Activated naive CD8-positive, alpha-beta T cell (primary cell): ENCODE measurements around the gene AKAP5.
A peak's percentile ranks its signal among the peaks of the same experiment; 100 is the strongest.

Source experiments
- H3K27ac Mint-ChIP-seq: one replicate; pipeline ENCODE4 v1.8.0; 2021; ENCODE audit warnings: mixed read lengths
- H3K27me3 Mint-ChIP-seq: one replicate; pipeline ENCODE4 v1.8.0; 2021; ENCODE audit warnings: mixed read lengths
- H3K36me3 Mint-ChIP-seq: one replicate; pipeline ENCODE4 v1.8.0; 2021; ENCODE audit warnings: mixed read lengths
- H3K4me1 Mint-ChIP-seq: one replicate; pipeline ENCODE4 v1.8.0; 2021; ENCODE audit warnings: low read depth, mixed read lengths
- H3K4me3 Mint-ChIP-seq: one replicate; pipeline ENCODE4 v1.8.0; 2021; ENCODE audit warnings: mild to moderate bottlenecking, mixed read lengths
- H3K9me3 Mint-ChIP-seq: one replicate; pipeline ENCODE4 v1.8.0; 2021; ENCODE audit warnings: low read depth, mixed read lengths

Gene AKAP5

GRCh38 chr14:64465191-64465822 is at the start of gene AKAP5:
Gene AKAP5, plus strand, starts transcription at chr14:64465499. Its CDS starts 2,896 bp downstream, at chr14:64468395.
- Mint-ChIP-seq H3K4me3 (peak within 1 kb of the TSS; percentile 92), H3K36me3 (no peaks in the 10 kb centered on the region), H3K27me3 (no peaks in the 10 kb centered on the region), H3K9me3 (no peaks in the 10 kb centered on the region), H3K27ac (peak within 1 kb of the TSS; percentile 73), H3K4me1 (peaks cover 42% of the 10 kb centered on the region)

DNA sequence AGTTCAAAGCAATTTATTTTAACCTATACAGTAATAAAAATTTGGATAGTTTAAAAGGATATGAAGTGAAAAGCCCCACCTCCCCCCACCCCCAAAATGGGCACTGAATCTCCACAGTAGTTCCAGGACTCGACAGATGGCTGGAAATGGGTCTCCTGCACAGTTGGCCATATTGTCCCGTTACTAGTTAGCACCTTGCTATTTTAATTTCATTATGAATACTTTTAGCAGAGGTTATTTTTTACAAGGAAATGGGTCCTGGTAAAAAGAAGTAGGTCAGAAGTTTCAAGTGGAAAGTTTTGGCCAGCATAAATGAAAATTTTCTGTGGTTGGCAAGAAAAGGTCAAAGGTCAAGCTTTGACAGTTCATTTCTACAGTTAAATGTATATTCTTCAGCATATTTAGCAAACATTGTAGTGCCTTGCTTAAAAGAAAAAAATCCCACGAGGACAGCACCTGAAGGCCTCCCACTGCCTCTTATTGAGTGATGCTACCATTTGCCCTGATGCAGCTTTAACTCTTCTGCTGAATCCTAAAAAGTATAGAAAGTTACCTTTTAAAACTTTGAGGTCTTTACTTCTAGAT is 48.9 kb upstream of the AKAP5 start:
- Mint-ChIP-seq H3K27ac (no peak overlapping the region), H3K9me3 (no peaks in the 10 kb centered on the region), H3K4me1 (peaks cover 7% of the 10 kb centered on the region)

DNA sequence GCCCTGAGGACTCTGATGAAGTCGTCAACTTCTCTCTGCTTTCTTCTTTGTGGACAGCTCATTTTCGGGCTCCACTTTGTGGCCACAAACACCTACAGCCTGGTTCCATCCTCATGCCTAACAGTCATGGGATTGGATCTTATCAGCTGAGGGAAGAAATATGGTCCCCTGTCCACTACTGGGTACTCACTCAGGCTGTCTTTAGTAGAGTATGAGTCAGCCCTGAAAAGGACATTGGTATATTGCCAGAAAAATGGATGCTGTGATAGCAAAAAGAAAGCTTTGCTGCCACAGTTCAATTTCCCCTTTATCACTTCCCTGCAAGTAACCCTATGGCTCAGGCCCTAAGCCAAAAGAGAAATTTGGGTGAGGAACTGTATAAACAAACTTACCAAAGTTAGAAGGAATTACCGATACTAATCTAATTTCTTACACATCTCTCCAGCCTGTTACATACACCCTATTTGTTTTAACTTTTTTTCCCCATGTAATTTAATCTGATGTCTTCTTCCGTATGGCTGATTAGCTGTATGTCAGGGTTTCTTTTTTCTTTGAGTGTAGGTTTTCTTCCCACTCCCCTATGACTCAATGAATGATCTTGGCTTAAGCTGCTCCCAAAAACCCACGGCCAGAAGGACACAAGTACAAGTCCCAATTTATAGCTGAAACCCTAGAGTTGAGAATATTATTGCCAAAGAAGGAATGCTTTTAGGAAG is 48.1 kb upstream of the AKAP5 start:
- H3K36me3 Mint-ChIP-seq, result peaks cover 28% of the 10 kb centered on the region
- H3K4me1 Mint-ChIP-seq, result peaks cover 1% of the 10 kb centered on the region
- H3K27me3 Mint-ChIP-seq, result no peaks in the 10 kb centered on the region
- no peaks in the 10 kb centered on the region for H3K9me3 Mint-ChIP-seq
- no peak overlapping the region for H3K27ac Mint-ChIP-seq
- H3K4me3 Mint-ChIP-seq, result no peak overlapping the region

More for the DNA sequence above, 48.9 kb upstream of the AKAP5 start:
- no peaks in the 10 kb centered on the region for H3K27me3 Mint-ChIP-seq
- H3K4me3 Mint-ChIP-seq, result no peak overlapping the region
- H3K36me3 Mint-ChIP-seq, result peaks cover 25% of the 10 kb centered on the region

- peaks cover 29% of the 10 kb centered on the region for H3K36me3 Mint-ChIP-seq
- H3K4me3 Mint-ChIP-seq, result no peak overlapping the region
- H3K27ac Mint-ChIP-seq, result no peak overlapping the region
- H3K9me3 Mint-ChIP-seq, result no peaks in the 10 kb centered on the region
- no peaks in the 10 kb centered on the region for H3K4me1 Mint-ChIP-seq
- no peaks in the 10 kb centered on the region for H3K27me3 Mint-ChIP-seq
Measured at GRCh38 chr14:64417771-64418125, 47.6 kb upstream of the AKAP5 start.

DNA sequence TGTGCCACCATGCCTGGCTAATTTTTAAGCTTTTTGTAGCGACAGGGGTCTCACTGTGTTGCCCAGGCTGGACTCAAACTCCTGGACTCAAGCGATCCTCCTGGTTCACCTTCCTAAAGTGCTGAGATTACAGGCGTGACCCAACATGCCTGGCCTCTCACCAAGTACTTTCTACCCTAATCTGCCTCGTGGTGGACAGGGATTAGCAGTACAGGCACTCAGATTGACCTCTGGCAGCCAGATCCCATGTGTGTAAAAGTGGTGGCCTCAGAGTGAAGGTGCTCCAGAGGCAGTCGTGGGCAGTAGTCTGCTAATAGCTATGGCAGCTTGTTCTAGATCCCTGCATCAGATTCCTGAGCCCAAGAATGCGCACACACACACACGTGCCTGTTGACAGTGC is 46.3 kb upstream of the AKAP5 start:
- no peak overlapping the region for H3K4me3 Mint-ChIP-seq
- H3K27me3 Mint-ChIP-seq, result no peaks in the 10 kb centered on the region
- H3K36me3 Mint-ChIP-seq, result peaks cover 27% of the 10 kb centered on the region
- no peaks in the 10 kb centered on the region for H3K9me3 Mint-ChIP-seq
- H3K27ac Mint-ChIP-seq, result no peak overlapping the region
- H3K4me1 Mint-ChIP-seq, result no peaks in the 10 kb centered on the region

DNA sequence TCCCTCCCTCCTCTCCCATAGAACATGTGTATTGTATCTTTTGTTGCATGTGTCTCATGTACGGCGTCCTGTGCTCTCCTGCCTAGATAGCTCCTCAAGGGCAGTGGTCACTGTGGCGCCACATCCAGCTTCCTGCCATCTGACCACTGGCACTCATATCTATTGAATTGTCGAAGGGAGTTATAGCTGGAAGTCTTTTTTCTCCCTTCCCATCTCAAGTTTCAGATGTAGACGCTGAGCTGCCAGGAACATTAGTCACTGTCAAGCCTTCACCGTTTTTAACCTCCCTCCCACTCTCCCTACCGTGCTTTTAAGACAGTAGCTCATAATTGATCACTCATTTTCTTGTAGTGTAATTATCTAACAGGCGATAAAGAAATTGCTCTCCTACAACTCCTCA is 44.1 kb upstream of the AKAP5 start:
- peaks cover 30% of the 10 kb centered on the region for H3K36me3 Mint-ChIP-seq
- H3K27ac Mint-ChIP-seq, result no peak overlapping the region
- H3K9me3 Mint-ChIP-seq, result no peaks in the 10 kb centered on the region
- H3K4me1 Mint-ChIP-seq, result no peaks in the 10 kb centered on the region
- no peak overlapping the region for H3K4me3 Mint-ChIP-seq
- no peaks in the 10 kb centered on the region for H3K27me3 Mint-ChIP-seq

DNA sequence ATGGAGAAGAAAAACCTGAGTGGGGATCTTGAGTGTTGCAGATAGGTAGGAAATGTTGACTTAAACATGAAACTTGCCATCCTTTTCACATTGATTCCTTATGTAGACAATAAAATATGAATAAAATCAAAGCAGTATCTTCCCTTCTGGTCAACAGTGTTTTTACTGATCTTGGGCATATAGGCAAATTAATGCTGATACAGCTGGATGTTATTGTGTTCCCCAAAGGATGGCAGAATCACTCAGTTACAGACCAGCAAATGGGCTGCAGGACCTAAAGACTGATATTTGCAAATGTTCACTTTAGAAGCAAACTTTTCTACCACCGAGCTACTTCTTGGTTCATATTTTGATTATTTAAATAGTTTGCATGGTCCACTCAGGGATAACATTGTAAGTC is 43.3 kb upstream of the AKAP5 start:
- Mint-ChIP-seq H3K27me3 (no peaks in the 10 kb centered on the region), H3K4me3 (no peak overlapping the region), H3K27ac (no peak overlapping the region), H3K9me3 (no peaks in the 10 kb centered on the region), H3K36me3 (peaks cover 31% of the 10 kb centered on the region), H3K4me1 (no peaks in the 10 kb centered on the region)

- no peak overlapping the region for H3K27ac Mint-ChIP-seq
- H3K36me3 Mint-ChIP-seq, result peaks cover 28% of the 10 kb centered on the region
- H3K4me3 Mint-ChIP-seq, result no peak overlapping the region
- no peaks in the 10 kb centered on the region for H3K9me3 Mint-ChIP-seq
- H3K4me1 Mint-ChIP-seq, result no peaks in the 10 kb centered on the region
- no peaks in the 10 kb centered on the region for H3K27me3 Mint-ChIP-seq
Measured at GRCh38 chr14:64422756-64423155, 42.5 kb upstream of the AKAP5 start.

DNA sequence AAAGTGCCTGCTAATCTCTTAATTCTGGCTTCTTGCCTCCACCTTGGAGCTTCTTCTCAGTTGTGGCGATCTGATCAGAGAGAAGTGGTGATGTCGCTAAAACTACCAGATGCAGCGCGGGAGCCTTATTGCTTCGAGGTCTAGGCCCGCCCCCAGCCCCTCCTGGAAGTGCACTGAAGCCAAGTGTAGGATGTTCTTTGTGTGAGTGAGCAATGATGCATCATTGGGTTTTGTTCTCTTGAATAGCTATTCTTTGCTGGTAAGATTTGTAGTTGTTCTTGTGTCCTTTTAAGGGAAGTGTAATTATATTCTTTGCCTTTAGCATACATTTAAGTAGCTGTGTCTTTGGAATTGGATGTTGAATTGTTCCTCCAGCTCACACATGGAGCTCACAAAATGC is 41.3 kb upstream of the AKAP5 start:
- no peaks in the 10 kb centered on the region for H3K9me3 Mint-ChIP-seq
- no peaks in the 10 kb centered on the region for H3K4me1 Mint-ChIP-seq
- H3K4me3 Mint-ChIP-seq, result no peak overlapping the region
- H3K27ac Mint-ChIP-seq, result no peak overlapping the region
- H3K27me3 Mint-ChIP-seq, result no peaks in the 10 kb centered on the region
- H3K36me3 Mint-ChIP-seq, result peaks cover 28% of the 10 kb centered on the region

GRCh38 chr14:64434528-64434927 is 30.8 kb upstream of the AKAP5 start:
- H3K4me3 Mint-ChIP-seq, result no peak overlapping the region
- H3K27ac Mint-ChIP-seq, result no peak overlapping the region
- no peaks in the 10 kb centered on the region for H3K9me3 Mint-ChIP-seq
- no peaks in the 10 kb centered on the region for H3K27me3 Mint-ChIP-seq
- peaks cover 18% of the 10 kb centered on the region for H3K36me3 Mint-ChIP-seq
- H3K4me1 Mint-ChIP-seq, result peaks cover 15% of the 10 kb centered on the region

DNA sequence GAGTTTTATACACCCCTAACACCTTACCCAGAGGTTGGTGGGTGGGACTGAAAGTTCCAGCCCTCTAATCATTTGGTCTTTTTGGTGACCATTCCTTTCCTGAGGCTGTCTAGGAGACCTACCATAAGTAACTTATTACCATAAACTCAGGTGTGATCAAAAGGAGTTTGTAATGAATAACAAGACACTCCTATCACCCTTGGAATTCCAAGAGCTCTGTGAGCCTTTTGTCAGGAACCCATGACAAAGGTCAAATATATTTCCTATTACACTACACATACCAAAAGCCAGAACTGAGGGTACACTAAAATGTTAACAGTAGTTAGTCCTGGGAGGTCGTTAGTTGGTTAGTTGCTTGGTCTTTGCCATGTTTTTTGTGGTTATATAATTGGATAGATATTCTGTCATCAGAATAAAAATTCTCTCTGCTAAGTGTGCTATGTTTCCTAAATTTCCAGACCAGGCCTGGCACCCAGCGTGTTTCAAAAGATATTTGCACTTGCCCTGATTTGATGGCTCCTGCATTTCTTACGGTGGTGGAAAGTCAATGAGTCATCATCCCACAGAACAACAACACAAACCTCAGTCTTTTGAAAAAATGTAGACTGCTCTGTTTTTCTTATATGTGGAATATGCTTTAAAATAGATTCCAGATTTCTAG is 27.0 kb upstream of the AKAP5 start:
- H3K9me3 Mint-ChIP-seq, result no peaks in the 10 kb centered on the region
- H3K36me3 Mint-ChIP-seq, result peaks cover 25% of the 10 kb centered on the region
- no peak overlapping the region for H3K27ac Mint-ChIP-seq
- no peak overlapping the region for H3K4me3 Mint-ChIP-seq
- H3K27me3 Mint-ChIP-seq, result no peaks in the 10 kb centered on the region
- peaks cover 15% of the 10 kb centered on the region for H3K4me1 Mint-ChIP-seq

- H3K4me1 Mint-ChIP-seq, result peaks cover 19% of the 10 kb centered on the region
- no peak overlapping the region for H3K27ac Mint-ChIP-seq
- H3K36me3 Mint-ChIP-seq, result peaks cover 27% of the 10 kb centered on the region
- H3K4me3 Mint-ChIP-seq, result no peak overlapping the region
- H3K27me3 Mint-ChIP-seq, result no peaks in the 10 kb centered on the region
- H3K9me3 Mint-ChIP-seq, result no peaks in the 10 kb centered on the region
Measured at GRCh38 chr14:64439141-64439540, 26.2 kb upstream of the AKAP5 start.

DNA sequence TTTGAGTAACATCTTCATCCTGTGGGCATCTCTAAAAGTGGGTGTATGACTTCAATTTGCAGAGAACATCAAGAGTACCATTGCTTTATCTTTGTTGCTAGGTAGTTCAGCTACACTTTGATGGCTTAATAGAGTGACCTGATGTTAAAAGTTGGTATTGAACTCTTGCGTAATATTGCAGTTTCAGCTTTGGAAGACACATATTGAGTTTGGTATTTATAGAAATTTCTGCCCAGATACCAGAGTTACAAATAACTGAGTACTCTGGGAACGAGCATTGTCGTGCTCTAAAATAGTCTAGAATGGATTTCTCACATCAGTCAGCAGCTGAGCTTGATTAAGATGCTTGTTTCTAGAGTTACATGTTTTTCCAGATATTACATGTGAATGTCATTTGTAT is 24.8 kb upstream of the AKAP5 start:
- no peak overlapping the region for H3K4me3 Mint-ChIP-seq
- peaks cover 32% of the 10 kb centered on the region for H3K4me1 Mint-ChIP-seq
- peaks cover 31% of the 10 kb centered on the region for H3K36me3 Mint-ChIP-seq

DNA sequence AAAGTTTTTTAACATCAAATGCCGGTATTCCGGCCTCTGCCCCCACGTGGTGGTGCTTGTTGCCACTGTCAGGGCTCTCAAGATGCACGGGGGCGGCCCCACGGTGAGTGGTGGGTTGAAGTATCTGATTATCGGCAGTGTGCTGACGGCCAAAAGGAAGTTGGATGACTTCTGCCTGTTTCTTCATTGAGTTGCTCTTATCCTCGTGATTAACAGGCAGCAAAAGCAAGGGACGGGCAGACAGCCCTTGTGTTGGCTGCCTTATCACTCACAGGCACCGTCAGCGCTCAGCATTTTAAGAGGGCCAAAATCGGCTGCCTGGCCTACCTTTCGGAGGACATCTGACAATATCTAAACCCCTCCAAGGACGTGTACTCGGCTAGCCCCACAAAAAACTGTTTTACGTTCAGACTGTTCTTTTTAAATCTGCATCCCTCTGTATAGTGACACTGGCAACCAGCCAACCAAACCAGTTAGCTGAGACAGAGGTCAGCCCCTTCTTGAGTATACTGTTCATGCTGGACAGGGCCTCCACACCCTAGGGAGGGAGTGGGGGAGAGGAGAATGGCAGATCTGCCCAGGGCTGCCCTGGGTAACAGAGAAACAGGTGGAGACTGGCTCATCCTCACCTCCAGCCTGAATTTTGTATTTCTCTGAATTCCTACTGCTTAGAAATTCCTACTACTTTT is 22.9 kb upstream of the AKAP5 start:
- no peaks in the 10 kb centered on the region for H3K9me3 Mint-ChIP-seq
- no peaks in the 10 kb centered on the region for H3K27me3 Mint-ChIP-seq
- peaks cover 27% of the 10 kb centered on the region for H3K36me3 Mint-ChIP-seq
- peaks cover 38% of the 10 kb centered on the region for H3K4me1 Mint-ChIP-seq
- H3K4me3 Mint-ChIP-seq, result no peak overlapping the region
- no peak overlapping the region for H3K27ac Mint-ChIP-seq

More for the DNA sequence above, 24.8 kb upstream of the AKAP5 start:
- Mint-ChIP-seq H3K27me3 (no peaks in the 10 kb centered on the region), H3K9me3 (no peaks in the 10 kb centered on the region), H3K27ac (no peak overlapping the region)

DNA sequence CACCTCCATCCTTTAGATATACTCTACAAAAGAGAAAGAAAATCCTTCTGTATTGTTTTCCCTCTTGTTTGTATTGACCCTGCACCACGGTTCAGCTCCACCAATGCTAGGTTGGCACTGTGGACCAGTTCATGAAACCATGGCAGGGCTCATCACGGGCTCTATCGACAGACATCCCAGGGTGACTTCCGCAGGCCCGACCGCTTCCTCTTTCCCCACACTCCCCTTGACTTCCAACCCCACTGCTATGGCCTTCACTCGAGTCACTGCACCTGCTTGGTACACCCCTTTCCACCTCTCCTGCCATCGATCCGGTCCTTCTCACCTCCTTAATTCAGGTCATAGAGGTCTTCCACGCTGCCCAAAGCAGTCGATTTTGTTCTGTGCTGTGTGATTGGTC is 21.2 kb upstream of the AKAP5 start:
- Mint-ChIP-seq H3K36me3 (peaks cover 25% of the 10 kb centered on the region), H3K27ac (peak overlapping the region; percentile 66), H3K27me3 (no peaks in the 10 kb centered on the region), H3K9me3 (no peaks in the 10 kb centered on the region), H3K4me1 (peaks cover 36% of the 10 kb centered on the region), H3K4me3 (no peak overlapping the region)
